Activated CD8-positive, alpha-beta T cell treated with anti-CD3 and anti-CD28 coated beads, Interleukin-2, amount 10 ng/mL, durations not matched to agents 7 days and 5 days (primary cell): ENCODE measurements around the gene SLC4A7. TPM values are rescaled to one million over a fixed set of nuclear protein-coding genes. Genes with fewer than 3 reads are reported as not detected.
"Not testable (repeated sequence)": the region's sequence is repeated elsewhere in the genome, so short reads cannot be mapped to it uniquely, and the experiment has no call there.

ENCODE experiments used
- ATAC-seq: fragments of 150-1000 bp; cut with Tn5 transposase; one replicate; pipeline ENCODE4 v1.10.0; 2021; ENCODE audit warnings: moderate library complexity
- CTCF ChIA-PET: fragments of 350-600 bp; sonication (Branson Sonifier 250); formaldehyde crosslinking; loops from one replicate; lab custom pipeline; 2021; ENCODE audit warnings: antibody characterized with exemption; lab: Charles Lee
- POLR2A ChIA-PET: fragments of 350-600 bp; sonication (Branson Sonifier 250); formaldehyde crosslinking; loops from one replicate; lab custom pipeline; 2021; ENCODE audit warnings: antibody characterized with exemption; lab: Charles Lee
- DNase-seq: peaks from one replicate; pipeline ENCODE4 v3.0.0-alpha.2; 2020
- H3K27ac Mint-ChIP-seq: one replicate; pipeline ENCODE4 v1.8.0; 2021; ENCODE audit warnings: mild to moderate bottlenecking, mixed read lengths
- H3K27me3 Mint-ChIP-seq: one replicate; pipeline ENCODE4 v1.8.0; 2021; ENCODE audit warnings: low read depth, mixed read lengths
- H3K36me3 Mint-ChIP-seq: one replicate; pipeline ENCODE4 v1.8.0; 2021; ENCODE audit warnings: low read depth, mixed read lengths
- H3K4me1 Mint-ChIP-seq: one replicate; pipeline ENCODE4 v1.8.0; 2021; ENCODE audit warnings: low read depth, mixed read lengths
- H3K4me3 Mint-ChIP-seq: one replicate; pipeline ENCODE4 v1.8.0; 2021; ENCODE audit warnings: mild to moderate bottlenecking, mixed read lengths
- H3K9me3 Mint-ChIP-seq: one replicate; pipeline ENCODE4 v1.8.0; 2022; ENCODE audit warnings: mixed read lengths; ENCODE audit not compliant: insufficient read depth
- total RNA-seq, 2 experiments: library from RNA; stranded (reverse); gene quantifications; one replicate each; pipeline ENCODE4 v1.2.3, GENCODE V29; 2021

The SLC4A7 gene
- total RNA-seq, 2 experiments from 2014 or later, result 31.9 to 32.9 TPM

GRCh38 chr3:27335571-27335970 is 148.6 kb downstream of the SLC4A7 start:
- ChIA-PET POLR2A (no interaction called here), CTCF (no interaction called here)
- Mint-ChIP-seq H3K9me3 (no peaks in the 10 kb centered on the region), H3K4me1 (peaks cover 2% of the 10 kb centered on the region), H3K27me3 (peaks cover 2% of the 10 kb centered on the region), H3K27ac (no peak overlapping the region), H3K36me3 (no peaks in the 10 kb centered on the region), H3K4me3 (no peak overlapping the region)
- ATAC-seq (no peak), DNase-seq (no peak)

DNA sequence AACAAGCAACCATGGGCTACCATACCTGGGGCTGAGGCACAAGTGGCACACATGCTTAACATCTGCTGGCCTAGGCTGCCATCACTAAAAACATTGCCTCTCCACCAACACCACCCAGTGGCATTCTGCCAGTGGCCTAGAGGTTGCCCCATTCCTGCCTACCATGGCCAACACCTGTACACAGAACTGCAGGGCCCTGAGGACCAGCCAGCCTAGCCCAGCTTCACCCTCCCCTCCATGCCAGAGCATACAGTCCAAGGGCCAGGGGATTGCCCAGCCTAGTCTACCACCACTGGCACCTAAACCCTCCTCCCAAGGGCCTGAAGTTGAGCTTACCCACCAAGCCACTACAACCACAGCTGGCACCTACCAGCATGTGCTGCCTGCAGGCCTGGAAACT is 150.3 kb downstream of the SLC4A7 start:
- H3K36me3 Mint-ChIP-seq, result no peaks in the 10 kb centered on the region
- ChIA-PET CTCF (no interaction called here), POLR2A (no interaction called here)
- no peak overlapping the region for H3K27ac Mint-ChIP-seq
- no peaks in the 10 kb centered on the region for H3K9me3 Mint-ChIP-seq
- DNase-seq (no peak), ATAC-seq (no peak)
- H3K27me3 Mint-ChIP-seq, result peaks cover 2% of the 10 kb centered on the region
- H3K4me3 Mint-ChIP-seq, result no peak overlapping the region
- no peaks in the 10 kb centered on the region for H3K4me1 Mint-ChIP-seq

DNA sequence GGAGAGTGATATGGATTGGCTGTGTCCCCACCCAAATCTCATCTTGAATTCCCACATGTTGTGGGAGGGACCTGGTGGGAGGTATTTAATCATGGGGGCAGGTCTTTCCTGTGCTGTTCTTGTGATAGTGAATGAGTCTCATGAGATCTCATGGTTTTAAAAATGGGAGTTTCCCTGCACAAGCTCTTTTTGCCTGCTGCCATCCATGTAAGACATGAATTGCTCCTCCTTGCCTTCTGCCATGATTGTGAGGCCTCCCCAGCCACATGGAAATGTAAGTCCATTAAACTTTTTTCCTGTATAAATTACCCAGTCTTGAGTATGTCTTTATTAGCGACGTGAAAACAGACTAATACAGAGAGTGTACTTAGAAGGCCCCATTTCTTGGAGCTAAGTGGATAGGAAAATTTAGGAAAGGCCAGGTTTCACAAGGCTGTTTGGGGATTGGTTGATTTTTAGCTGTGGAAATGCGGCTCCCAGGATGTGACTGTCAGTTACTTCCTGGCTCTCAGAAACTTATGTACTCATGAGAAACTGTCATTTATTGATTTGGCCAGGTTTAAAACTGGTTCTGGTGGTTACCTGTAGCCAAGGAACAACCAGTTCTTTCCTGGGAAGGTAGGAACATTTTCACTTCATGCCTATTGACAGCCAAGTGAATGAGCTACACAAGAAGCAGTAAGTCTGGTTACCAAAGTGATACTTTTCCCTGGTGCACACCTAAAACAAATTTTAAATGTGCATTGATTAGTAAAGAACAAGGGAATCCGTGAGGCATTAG is 155.0 kb downstream of the SLC4A7 start:
- H3K9me3 Mint-ChIP-seq, H3K4me1 Mint-ChIP-seq, H3K27ac Mint-ChIP-seq, POLR2A ChIA-PET, CTCF ChIA-PET, ATAC-seq, H3K27me3 Mint-ChIP-seq, H3K4me3 Mint-ChIP-seq, H3K36me3 Mint-ChIP-seq, DNase-seq: not testable (repeated sequence)

DNA sequence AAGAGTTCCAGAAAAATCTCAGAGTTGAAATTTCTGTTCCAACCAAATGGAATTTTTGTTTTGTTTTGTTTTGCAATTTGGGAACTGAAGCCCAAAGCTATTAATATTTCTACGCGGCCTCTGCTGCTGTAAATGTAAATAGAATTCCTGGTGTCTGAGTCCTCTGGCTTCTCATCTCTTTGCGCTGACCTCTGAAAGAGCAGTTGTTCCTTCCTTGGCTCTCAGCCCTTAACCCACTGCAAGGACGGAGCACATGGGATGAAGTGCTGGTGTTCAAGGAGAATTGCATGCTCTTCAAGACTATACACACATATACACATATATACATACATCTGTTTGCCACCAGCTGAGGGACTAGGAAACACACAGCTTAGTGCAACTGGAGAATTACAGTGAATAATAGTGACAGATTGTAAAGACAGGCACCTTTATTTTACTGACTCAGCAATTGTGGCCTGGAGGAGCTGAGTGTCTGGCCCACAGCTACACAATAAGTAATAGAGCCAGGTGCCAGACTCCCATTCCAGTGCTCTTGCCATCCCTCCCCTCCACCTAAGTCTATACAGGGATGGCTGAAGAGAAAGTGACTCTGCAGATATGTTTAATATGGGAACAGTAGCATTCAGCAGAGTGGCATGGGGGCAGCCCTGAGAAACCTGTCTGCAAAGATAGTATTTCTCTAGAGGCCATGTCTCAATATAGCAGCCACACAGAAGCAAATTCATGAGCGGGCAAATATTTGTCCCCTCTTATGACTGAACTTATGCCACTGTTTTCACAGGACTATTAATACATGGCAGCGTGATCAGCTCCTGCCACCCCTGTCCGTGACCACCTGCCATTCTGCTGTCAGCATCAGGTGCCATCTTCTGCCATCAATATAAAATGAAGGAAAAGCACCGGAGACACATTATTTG is 157.3 kb downstream of the SLC4A7 start:
- ChIA-PET POLR2A (no interaction called here), CTCF (interaction anchor here (0.6 to 1.3 kb wide), 3 partner anchors 22 to 140 kb away, joined by 3 to 4 read pairs (median 3); no protein-coding TSS in a partner anchor)
- no peak for ATAC-seq

GRCh38 chr3:27326202-27326601 is 158.0 kb downstream of the SLC4A7 start:
- no peak overlapping the region for H3K27ac Mint-ChIP-seq
- CTCF ChIA-PET, result interaction anchor here (0.6 to 1.5 kb wide), 5 partner anchors 23 to 141 kb away, joined by 3 to 5 read pairs (median 3); no protein-coding TSS in a partner anchor

More for the DNA sequence above, 157.3 kb downstream of the SLC4A7 start:
- no peaks in the 10 kb centered on the region for H3K9me3 Mint-ChIP-seq
- H3K27ac Mint-ChIP-seq, result no peak overlapping the region
- no peaks in the 10 kb centered on the region for H3K27me3 Mint-ChIP-seq
- H3K4me3 Mint-ChIP-seq, result no peak overlapping the region
- no peak for DNase-seq
- H3K4me1 Mint-ChIP-seq, result no peaks in the 10 kb centered on the region
- H3K36me3 Mint-ChIP-seq, result no peaks in the 10 kb centered on the region

DNA sequence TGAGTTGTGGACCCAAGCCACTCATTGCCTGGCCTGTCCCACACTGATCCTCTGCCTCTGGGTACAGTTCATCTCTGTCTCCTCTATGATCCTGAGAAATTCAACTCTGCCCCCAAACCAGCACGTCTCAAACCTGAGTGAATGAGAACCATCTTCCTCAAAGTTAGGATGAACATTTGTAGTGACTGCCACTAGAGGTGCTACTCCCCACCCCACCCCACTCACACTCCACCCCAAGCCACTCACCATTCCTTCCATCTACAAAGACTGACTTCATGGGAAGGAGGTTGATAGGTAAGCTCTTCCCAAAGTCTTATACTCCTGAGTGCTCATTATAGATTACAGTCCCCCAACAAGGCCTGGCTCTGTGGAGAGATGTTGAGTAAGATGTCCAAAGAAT is 158.8 kb downstream of the SLC4A7 start:
- DNase-seq (no peak), ATAC-seq (no peak)
- H3K27me3 Mint-ChIP-seq, result no peaks in the 10 kb centered on the region
- H3K4me3 Mint-ChIP-seq, result no peak overlapping the region
- H3K9me3 Mint-ChIP-seq, result no peaks in the 10 kb centered on the region
- no peaks in the 10 kb centered on the region for H3K36me3 Mint-ChIP-seq
- H3K27ac Mint-ChIP-seq, result no peak overlapping the region
- no peaks in the 10 kb centered on the region for H3K4me1 Mint-ChIP-seq
- CTCF ChIA-PET, result interaction anchor here (0.7 to 1.5 kb wide), 3 partner anchors 30 to 142 kb away, joined by 3 to 5 read pairs (median 4); no protein-coding TSS in a partner anchor
- POLR2A ChIA-PET, result no interaction called here

More at GRCh38 chr3:27326202-27326601, 158.0 kb downstream of the SLC4A7 start:
- no peak overlapping the region for H3K4me3 Mint-ChIP-seq
- H3K36me3 Mint-ChIP-seq, result no peaks in the 10 kb centered on the region
- ATAC-seq (no peak), DNase-seq (no peak)
- no peaks in the 10 kb centered on the region for H3K9me3 Mint-ChIP-seq
- POLR2A ChIA-PET, result no interaction called here
- H3K27me3 Mint-ChIP-seq, result no peaks in the 10 kb centered on the region
- no peaks in the 10 kb centered on the region for H3K4me1 Mint-ChIP-seq

DNA sequence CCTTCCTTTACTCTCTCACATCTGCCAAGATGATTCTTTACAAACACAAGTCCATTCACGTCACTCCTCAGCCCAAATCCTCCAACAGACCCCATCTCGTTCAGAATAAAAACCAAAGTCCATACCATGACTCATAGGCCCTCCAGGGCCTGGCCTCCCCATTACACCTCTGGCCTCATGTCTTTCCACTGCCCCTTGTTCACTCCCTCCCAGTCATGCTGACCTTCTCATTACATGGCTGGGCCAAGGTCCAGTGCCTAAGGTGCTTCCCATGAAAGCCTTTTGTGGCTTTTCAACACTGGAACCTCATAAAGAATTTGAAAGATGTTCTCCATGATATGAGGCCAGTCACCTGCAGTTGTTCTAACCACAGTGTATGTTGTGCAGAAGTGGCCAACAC is 159.5 kb downstream of the SLC4A7 start:
- ATAC-seq, result no peak
- Mint-ChIP-seq H3K4me1 (no peaks in the 10 kb centered on the region), H3K27me3 (no peaks in the 10 kb centered on the region), H3K36me3 (no peaks in the 10 kb centered on the region), H3K4me3 (no peak overlapping the region), H3K27ac (no peak overlapping the region), H3K9me3 (no peaks in the 10 kb centered on the region)
- POLR2A ChIA-PET, result no interaction called here
- DNase-seq, result no peak
- CTCF ChIA-PET, result interaction anchor here (1.5 kb wide), 1 partner anchor 31 kb away, joined by 5 read pairs; no protein-coding TSS in a partner anchor

- Mint-ChIP-seq H3K27me3 (no peaks in the 10 kb centered on the region), H3K4me1 (no peaks in the 10 kb centered on the region), H3K27ac (no peak overlapping the region), H3K4me3 (no peak overlapping the region), H3K9me3 (no peaks in the 10 kb centered on the region), H3K36me3 (no peaks in the 10 kb centered on the region)
- ATAC-seq (no peak), DNase-seq (no peak)
- POLR2A ChIA-PET, result no interaction called here
- CTCF ChIA-PET, result no interaction called here
These were observed 161.1 kb downstream of the SLC4A7 start for GRCh38 chr3:27323087-27323570.

Other genes with a start within 250 kb of the SLC4A7 start
- gene NEK10, start 115.0 kb downstream of the SLC4A7 start, total RNA-seq, result under 1 TPM; 0.74 to 0.81 TPM
- gene EOMES, start 237.9 kb upstream of the SLC4A7 start, total RNA-seq, result 1 to 10 TPM; 2.9 to 3.3 TPM